HEK293 (cell line): Measurements from ENCODE around the gene PTPN9.
"Not testable (repeated sequence)": the region's sequence is repeated elsewhere in the genome, so short reads cannot be mapped to it uniquely, and the experiment has no call there.

Experiments used
- CTCF ChIA-PET: fragments of 350-600 bp; formaldehyde crosslinking; extraction: SDS; loops from one replicate; lab custom pipeline; 2021; ENCODE audit warnings: antibody characterized with exemption; lab: Yijun Ruan, JAX
- POLR2A ChIA-PET: fragments of 300-600 bp; formaldehyde crosslinking; extraction: SDS; loops from one replicate; lab custom pipeline; 2020; ENCODE audit warnings: antibody characterized with exemption, inconsistent platforms; lab: Yijun Ruan, JAX
- H3K27ac ChIP-seq: fragments of 200-500 bp; sonication (Bioruptor generic); 2 replicates; pipeline ENCODE4 v1.5.1; 2014; ENCODE audit warnings: low read depth, low read length, control low read depth, inconsistent platforms; ENCODE audit errors: extremely low read depth
- H3K36me3 ChIP-seq, 2 experiments: fragments of 200-500 bp in 1 of 2; sonication (Bioruptor generic) in 1 of 2; 1 replicate in 1 of 2; 2 replicates in 1 of 2; pipeline ENCODE4 v1.5.1; 2014 to 2017; ENCODE audit warnings: inconsistent platforms in 2 of 2, low read length in 2 of 2; ENCODE audit not compliant: control insufficient read depth in 2 of 2, insufficient read depth in 1 of 2
- H3K4me1 ChIP-seq: fragments of 200-500 bp; sonication (Bioruptor generic); 2 replicates; pipeline ENCODE4 v1.5.1; 2014; ENCODE audit warnings: mild to moderate bottlenecking, low read length, inconsistent platforms; ENCODE audit not compliant: control insufficient read depth, insufficient read depth
- H3K4me3 ChIP-seq: 2 replicates; pipeline ENCODE4 v1.5.1; 2011; ENCODE audit warnings: low read depth, mild to moderate bottlenecking, control low read depth, low read length, moderate library complexity
- H3K9me3 ChIP-seq: fragments of 200-500 bp; sonication (Bioruptor generic); 2 replicates; pipeline ENCODE4 v1.5.1; 2014; ENCODE audit warnings: low read depth, low read length, inconsistent platforms; ENCODE audit not compliant: control insufficient read depth, insufficient read depth
- FEZF1 ChIP-seq: fragments of 450-650 bp; formaldehyde crosslinking; IDR thresholded peaks from 2 replicates; pipeline ENCODE4 v1.5.1; 2016; ENCODE audit warnings: missing biosample characterization, missing genetic modification characterization
- KLF9 ChIP-seq: fragments of 450-650 bp; formaldehyde crosslinking; IDR thresholded peaks from 2 replicates; pipeline ENCODE4 v1.5.1; 2016; ENCODE audit warnings: missing biosample characterization, missing genetic modification characterization, low read depth
- SP2 ChIP-seq: fragments of 450-650 bp; formaldehyde crosslinking; IDR thresholded peaks from 2 replicates; pipeline ENCODE4 v1.5.1; 2016; ENCODE audit warnings: missing biosample characterization, missing genetic modification characterization
- SP7 ChIP-seq: fragments of 450-650 bp; formaldehyde crosslinking; IDR thresholded peaks from 2 replicates; pipeline ENCODE4 v1.5.1; 2016; ENCODE audit warnings: missing biosample characterization, missing genetic modification characterization
- TCF7L2 ChIP-seq: IDR thresholded peaks from 2 replicates; pipeline ENCODE4 v1.6.1; 2011; ENCODE audit warnings: low read depth, mild to moderate bottlenecking, inconsistent platforms, low read length, moderate library complexity, borderline replicate concordance
- ZFP3 ChIP-seq: fragments of 450-650 bp; formaldehyde crosslinking; IDR thresholded peaks from 2 replicates; pipeline ENCODE4 v1.5.1; 2016; ENCODE audit warnings: low read depth, missing biosample characterization, missing genetic modification characterization
- ZIC2 ChIP-seq: fragments of 450-650 bp; formaldehyde crosslinking; IDR thresholded peaks from 2 replicates; pipeline ENCODE4 v1.5.1; 2016; ENCODE audit warnings: missing biosample characterization, missing genetic modification characterization
- ZNF121 ChIP-seq: fragments of 450-650 bp; formaldehyde crosslinking; IDR thresholded peaks from 2 replicates; pipeline ENCODE4 v1.5.1; 2016; ENCODE audit warnings: missing biosample characterization, missing genetic modification characterization
- ZNF155 ChIP-seq: fragments of 450-650 bp; formaldehyde crosslinking; IDR thresholded peaks from 2 replicates; pipeline ENCODE4 v1.5.1; 2016; ENCODE audit warnings: missing biosample characterization, missing genetic modification characterization
- ZNF16 ChIP-seq: fragments of 450-650 bp; formaldehyde crosslinking; IDR thresholded peaks from 2 replicates; pipeline ENCODE4 v1.5.1; 2016; ENCODE audit warnings: low read depth, missing biosample characterization, missing genetic modification characterization
- ZNF239 ChIP-seq: fragments of 450-650 bp; formaldehyde crosslinking; IDR thresholded peaks from 2 replicates; pipeline ENCODE4 v1.5.1; 2016; ENCODE audit warnings: missing biosample characterization, missing genetic modification characterization
- ZNF302 ChIP-seq: fragments of 450-650 bp; formaldehyde crosslinking; IDR thresholded peaks from 2 replicates; pipeline ENCODE4 v1.5.1; 2016; ENCODE audit warnings: missing biosample characterization, missing genetic modification characterization, low read depth
- ZNF335 ChIP-seq: fragments of 450-650 bp; formaldehyde crosslinking; conservative IDR thresholded peaks from 2 replicates; pipeline ENCODE4 v1.5.1; 2016; ENCODE audit warnings: missing biosample characterization, missing genetic modification characterization
- ZNF423 ChIP-seq: fragments of 450-650 bp; formaldehyde crosslinking; IDR thresholded peaks from 2 replicates; pipeline ENCODE4 v1.5.1; 2016; ENCODE audit warnings: missing biosample characterization, missing genetic modification characterization
- ZNF473 ChIP-seq: fragments of 450-650 bp; formaldehyde crosslinking; IDR thresholded peaks from 2 replicates; pipeline ENCODE4 v1.5.1; 2017; ENCODE audit warnings: missing biosample characterization, missing genetic modification characterization
- ZNF530 ChIP-seq: fragments of 450-650 bp; formaldehyde crosslinking; IDR thresholded peaks from 2 replicates; pipeline ENCODE4 v1.5.1; 2016; ENCODE audit warnings: low read depth, missing biosample characterization, missing genetic modification characterization
- ZNF560 ChIP-seq: fragments of 450-650 bp; formaldehyde crosslinking; IDR thresholded peaks from 2 replicates; pipeline ENCODE4 v1.5.1; 2017; ENCODE audit warnings: missing biosample characterization, missing genetic modification characterization, borderline replicate concordance
- ZNF596 ChIP-seq: fragments of 450-650 bp; IDR thresholded peaks from 2 replicates; pipeline ENCODE4 v1.5.0; 2018; ENCODE audit warnings: missing biosample characterization, mild to moderate bottlenecking, missing genetic modification characterization, moderate library complexity
- ZNF747 ChIP-seq: fragments of 450-650 bp; formaldehyde crosslinking; IDR thresholded peaks from 2 replicates; pipeline ENCODE4 v1.5.1; 2016; ENCODE audit warnings: missing biosample characterization, missing genetic modification characterization
- TF ChIP-seq, protein P1 (sequence below): fragments of 450-650 bp; formaldehyde crosslinking; IDR thresholded peaks from 2 replicates; pipeline ENCODE4 v1.5.1; 2016; ENCODE audit warnings: missing biosample characterization, missing genetic modification characterization
- TF ChIP-seq, protein P2 (sequence below): fragments of 450-650 bp; formaldehyde crosslinking; IDR thresholded peaks from 2 replicates; pipeline ENCODE4 v1.5.1; 2016; ENCODE audit warnings: missing biosample characterization, missing genetic modification characterization
- TF ChIP-seq, protein P3 (sequence below): fragments of 450-650 bp; formaldehyde crosslinking; IDR thresholded peaks from 2 replicates; pipeline ENCODE4 v1.5.1; 2016; ENCODE audit warnings: missing biosample characterization, missing genetic modification characterization
- TF ChIP-seq, protein P4 (sequence below): fragments of 450-650 bp; formaldehyde crosslinking; IDR thresholded peaks from 2 replicates; pipeline ENCODE4 v1.5.1; 2017; ENCODE audit warnings: missing biosample characterization, missing genetic modification characterization
- TF ChIP-seq, protein P5 (sequence below): fragments of 450-650 bp; formaldehyde crosslinking; IDR thresholded peaks from 2 replicates; pipeline ENCODE4 v1.5.1; 2016; ENCODE audit warnings: missing biosample characterization, missing genetic modification characterization

The PTPN9 gene

DNA sequence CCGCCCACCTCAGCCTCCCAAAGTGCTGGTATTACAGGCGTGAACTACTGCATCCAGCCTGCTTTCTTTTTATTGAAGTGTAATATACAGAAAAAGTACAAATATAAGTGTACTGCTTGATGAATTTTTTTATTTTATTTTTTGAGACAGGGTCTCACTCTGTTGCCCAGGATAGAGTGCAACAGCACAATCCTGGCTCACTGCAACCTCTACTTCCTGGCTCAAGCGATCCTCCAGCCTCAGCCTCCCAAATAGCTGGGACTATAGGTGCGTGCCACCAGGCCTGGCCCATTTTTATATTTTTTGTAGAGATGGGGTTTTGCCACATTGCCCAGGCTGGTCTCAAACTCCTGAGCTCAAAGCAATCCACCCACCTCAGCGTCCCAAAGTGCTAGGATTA is 3.8 kb upstream of the PTPN9 start:
- peak; percentile 84; the same call in 1 of the 2 replicates for TF ChIP-seq ZNF121 (tag by site-specific recombination)
- TF ChIP-seq, all 188 proteins: peak for 1; not testable (repeated sequence) for 187
- H3K4me3 ChIP-seq, H3K36me3 ChIP-seq, H3K27ac ChIP-seq, H3K9me3 ChIP-seq, POLR2A ChIA-PET: not testable (repeated sequence)
- CTCF ChIA-PET = interaction anchor here (0.5 kb wide), 1 partner anchor 27 kb away, joined by 3 read pairs; no protein-coding TSS in a partner anchor
- H3K4me1 ChIP-seq = peaks cover 11% of the 10 kb centered on the region

DNA sequence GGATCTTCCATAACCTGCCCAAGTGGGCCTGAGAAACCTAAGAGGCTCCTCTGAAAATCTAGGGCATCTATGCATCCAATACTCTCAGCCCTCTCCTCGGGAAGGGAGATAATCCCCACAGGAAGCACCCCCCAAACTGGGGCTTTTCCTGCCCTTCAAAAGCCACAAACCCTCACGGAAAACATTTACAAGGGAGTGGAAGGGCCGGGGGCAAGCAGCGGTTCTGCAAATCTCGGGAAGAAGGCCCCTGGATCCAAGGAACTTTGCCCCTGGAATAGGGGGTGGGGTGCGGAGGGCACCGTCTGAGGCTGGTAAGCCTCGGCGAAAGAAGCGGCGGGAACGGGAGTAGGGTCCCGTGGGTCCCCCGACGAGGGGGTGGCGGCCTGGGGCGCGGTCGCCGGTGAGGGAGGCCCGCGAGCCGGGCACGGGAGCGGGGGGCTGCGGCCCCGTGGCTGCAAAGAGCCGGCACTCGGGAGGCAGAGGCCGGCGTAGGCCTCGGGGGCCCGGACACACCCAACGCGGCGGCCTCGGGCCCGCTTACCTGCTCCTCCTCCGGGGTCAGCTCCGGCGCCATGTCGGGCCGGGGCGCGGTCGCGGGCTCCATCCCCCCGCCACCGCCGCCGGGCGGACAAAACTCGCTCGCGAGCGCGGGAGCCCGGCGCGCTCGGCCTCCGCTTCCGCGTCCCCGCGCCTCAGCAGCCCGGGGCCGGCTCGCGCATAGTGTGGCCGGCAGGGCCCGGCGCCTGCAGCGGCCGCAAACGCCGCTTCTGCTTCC is 755 bp downstream of the PTPN9 start:
- POLR2A ChIA-PET = interaction anchor here (0.7 to 5.5 kb wide), 9 partner anchors 22 to 210 kb away, joined by 3 to 70 read pairs (median 10); partner anchors contain the start of genes IMP3, MAN2C1, SIN3A and SNUPN
- CTCF ChIA-PET = interaction anchor here (1.0 to 1.4 kb wide), 7 partner anchors 9 to 210 kb away, joined by 3 to 6 read pairs (median 4); no protein-coding TSS in a partner anchor
- TF ChIP-seq ZNF335 (tag by site-specific recombination) = no peak
- TF ChIP-seq SP7 = no peak
- no peak for TF ChIP-seq TCF7L2
- peak; percentile 61; the same call in 1 of the 2 replicates for TF ChIP-seq ZNF596
- no peak for TF ChIP-seq ZNF121 (tag by site-specific recombination)
- TF ChIP-seq, protein P1, sequence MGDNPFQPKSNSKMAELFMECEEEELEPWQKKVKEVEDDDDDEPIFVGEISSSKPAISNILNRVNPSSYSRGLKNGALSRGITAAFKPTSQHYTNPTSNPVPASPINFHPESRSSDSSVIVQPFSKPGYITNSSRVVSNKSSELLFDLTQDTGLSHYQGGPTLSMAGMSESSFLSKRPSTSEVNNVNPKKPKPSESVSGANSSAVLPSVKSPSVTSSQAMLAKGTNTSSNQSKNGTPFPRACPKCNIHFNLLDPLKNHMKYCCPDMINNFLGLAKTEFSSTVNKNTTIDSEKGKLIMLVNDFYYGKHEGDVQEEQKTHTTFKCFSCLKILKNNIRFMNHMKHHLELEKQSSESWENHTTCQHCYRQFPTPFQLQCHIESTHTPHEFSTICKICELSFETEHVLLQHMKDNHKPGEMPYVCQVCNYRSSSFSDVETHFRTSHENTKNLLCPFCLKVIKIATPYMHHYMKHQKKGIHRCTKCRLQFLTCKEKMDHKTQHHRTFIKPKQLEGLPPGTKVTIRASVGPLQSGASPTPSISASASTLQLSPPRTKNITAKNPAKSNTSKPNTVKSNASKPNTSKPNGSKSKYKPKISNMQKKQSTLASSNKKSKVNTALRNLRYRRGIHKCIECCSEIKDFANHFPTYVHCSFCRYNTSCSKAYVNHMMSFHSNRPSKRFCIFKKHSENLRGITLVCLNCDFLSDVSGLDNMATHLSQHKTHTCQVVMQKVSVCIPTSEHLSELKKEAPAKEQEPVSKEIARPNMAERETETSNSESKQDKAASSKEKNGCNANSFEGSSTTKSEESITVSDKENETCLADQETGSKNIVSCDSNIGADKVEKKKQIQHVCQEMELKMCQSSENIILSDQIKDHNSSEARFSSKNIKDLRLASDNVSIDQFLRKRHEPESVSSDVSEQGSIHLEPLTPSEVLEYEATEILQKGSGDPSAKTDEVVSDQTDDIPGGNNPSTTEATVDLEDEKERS (tag by site-specific recombination) = no peak
- no peak for TF ChIP-seq ZNF530 (tag by site-specific recombination)
- TF ChIP-seq, protein P2, sequence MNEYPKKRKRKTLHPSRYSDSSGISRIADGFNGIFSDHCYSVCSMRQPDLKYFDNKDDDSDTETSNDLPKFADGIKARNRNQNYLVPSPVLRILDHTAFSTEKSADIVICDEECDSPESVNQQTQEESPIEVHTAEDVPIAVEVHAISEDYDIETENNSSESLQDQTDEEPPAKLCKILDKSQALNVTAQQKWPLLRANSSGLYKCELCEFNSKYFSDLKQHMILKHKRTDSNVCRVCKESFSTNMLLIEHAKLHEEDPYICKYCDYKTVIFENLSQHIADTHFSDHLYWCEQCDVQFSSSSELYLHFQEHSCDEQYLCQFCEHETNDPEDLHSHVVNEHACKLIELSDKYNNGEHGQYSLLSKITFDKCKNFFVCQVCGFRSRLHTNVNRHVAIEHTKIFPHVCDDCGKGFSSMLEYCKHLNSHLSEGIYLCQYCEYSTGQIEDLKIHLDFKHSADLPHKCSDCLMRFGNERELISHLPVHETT (tag by site-specific recombination) = no peak
- TF ChIP-seq ZNF560 (tag by site-specific recombination) = no peak
- no peak for TF ChIP-seq ZNF302
- TF ChIP-seq ZNF16 (tag by site-specific recombination) = no peak
- peak; percentile 6; the same call in 1 of the 2 replicates for TF ChIP-seq KLF9 (tag by site-specific recombination)
- TF ChIP-seq, protein P3, sequence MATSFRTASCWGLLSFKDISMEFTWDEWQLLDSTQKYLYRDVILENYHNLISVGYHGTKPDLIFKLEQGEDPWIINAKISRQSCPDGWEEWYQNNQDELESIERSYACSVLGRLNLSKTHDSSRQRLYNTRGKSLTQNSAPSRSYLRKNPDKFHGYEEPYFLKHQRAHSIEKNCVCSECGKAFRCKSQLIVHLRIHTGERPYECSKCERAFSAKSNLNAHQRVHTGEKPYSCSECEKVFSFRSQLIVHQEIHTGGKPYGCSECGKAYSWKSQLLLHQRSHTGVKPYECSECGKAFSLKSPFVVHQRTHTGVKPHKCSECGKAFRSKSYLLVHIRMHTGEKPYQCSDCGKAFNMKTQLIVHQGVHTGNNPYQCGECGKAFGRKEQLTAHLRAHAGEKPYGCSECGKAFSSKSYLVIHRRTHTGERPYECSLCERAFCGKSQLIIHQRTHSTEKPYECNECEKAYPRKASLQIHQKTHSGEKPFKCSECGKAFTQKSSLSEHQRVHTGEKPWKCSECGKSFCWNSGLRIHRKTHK (tag by site-specific recombination) = no peak
- no peak for TF ChIP-seq SP2 (tag by site-specific recombination)
- TF ChIP-seq ZFP3 (tag by site-specific recombination) = no peak
- no peak for TF ChIP-seq ZIC2
- no peak for TF ChIP-seq ZNF747 (tag by site-specific recombination)
- no peak for TF ChIP-seq ZNF155 (tag by site-specific recombination)
- TF ChIP-seq ZNF473 (tag by site-specific recombination) = no peak
- TF ChIP-seq ZNF423 = no peak
- no peak for TF ChIP-seq FEZF1 (tag by site-specific recombination)
- TF ChIP-seq, protein P4, sequence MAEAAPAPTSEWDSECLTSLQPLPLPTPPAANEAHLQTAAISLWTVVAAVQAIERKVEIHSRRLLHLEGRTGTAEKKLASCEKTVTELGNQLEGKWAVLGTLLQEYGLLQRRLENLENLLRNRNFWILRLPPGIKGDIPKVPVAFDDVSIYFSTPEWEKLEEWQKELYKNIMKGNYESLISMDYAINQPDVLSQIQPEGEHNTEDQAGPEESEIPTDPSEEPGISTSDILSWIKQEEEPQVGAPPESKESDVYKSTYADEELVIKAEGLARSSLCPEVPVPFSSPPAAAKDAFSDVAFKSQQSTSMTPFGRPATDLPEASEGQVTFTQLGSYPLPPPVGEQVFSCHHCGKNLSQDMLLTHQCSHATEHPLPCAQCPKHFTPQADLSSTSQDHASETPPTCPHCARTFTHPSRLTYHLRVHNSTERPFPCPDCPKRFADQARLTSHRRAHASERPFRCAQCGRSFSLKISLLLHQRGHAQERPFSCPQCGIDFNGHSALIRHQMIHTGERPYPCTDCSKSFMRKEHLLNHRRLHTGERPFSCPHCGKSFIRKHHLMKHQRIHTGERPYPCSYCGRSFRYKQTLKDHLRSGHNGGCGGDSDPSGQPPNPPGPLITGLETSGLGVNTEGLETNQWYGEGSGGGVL (tag by site-specific recombination) = peak; percentile 7; the same call in 1 of the 2 replicates
- no peak for TF ChIP-seq ZNF239 (tag by site-specific recombination)
- TF ChIP-seq, protein P5, sequence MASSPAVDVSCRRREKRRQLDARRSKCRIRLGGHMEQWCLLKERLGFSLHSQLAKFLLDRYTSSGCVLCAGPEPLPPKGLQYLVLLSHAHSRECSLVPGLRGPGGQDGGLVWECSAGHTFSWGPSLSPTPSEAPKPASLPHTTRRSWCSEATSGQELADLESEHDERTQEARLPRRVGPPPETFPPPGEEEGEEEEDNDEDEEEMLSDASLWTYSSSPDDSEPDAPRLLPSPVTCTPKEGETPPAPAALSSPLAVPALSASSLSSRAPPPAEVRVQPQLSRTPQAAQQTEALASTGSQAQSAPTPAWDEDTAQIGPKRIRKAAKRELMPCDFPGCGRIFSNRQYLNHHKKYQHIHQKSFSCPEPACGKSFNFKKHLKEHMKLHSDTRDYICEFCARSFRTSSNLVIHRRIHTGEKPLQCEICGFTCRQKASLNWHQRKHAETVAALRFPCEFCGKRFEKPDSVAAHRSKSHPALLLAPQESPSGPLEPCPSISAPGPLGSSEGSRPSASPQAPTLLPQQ (tag by site-specific recombination) = peak; percentile 10; the same call in 1 of the 2 replicates

More for the DNA sequence above, 755 bp downstream of the PTPN9 start:
- Histone ChIP-seq H3K27ac (peak overlapping the region; percentile 96), H3K9me3 (no peaks in the 10 kb centered on the region), H3K4me1 (peaks cover 14% of the 10 kb centered on the region), H3K36me3 (no peaks in the 10 kb centered on the region; a peak in 1 of 3 replicates), H3K4me3 (peak overlapping the region; percentile 84)
